Fibroblast of lung (primary cell): Measurements from ENCODE around the gene NSRP1. TPM values are rescaled to one million over a fixed set of nuclear protein-coding genes. Genes with fewer than 3 reads are reported as not detected.

Source experiments
- DNase-seq, 2 donors: peaks; one replicate each; pipeline versions ENCODE4 v3.0.0 to v3.0.0-alpha.2; 2010; ENCODE audit warnings: low read depth in 2 of 2
- H2AFZ ChIP-seq: 2 replicates; pipeline ENCODE4 v1.5.1; 2012; ENCODE audit warnings: low read length, control low read depth, inconsistent platforms
- H3K27ac ChIP-seq: 2 replicates; pipeline ENCODE4 v1.5.1; 2011; ENCODE audit warnings: low read length, control low read depth; ENCODE audit not compliant: insufficient read depth
- H3K27me3 ChIP-seq: 2 replicates; pipeline ENCODE4 v1.5.1; 2011; ENCODE audit warnings: mild to moderate bottlenecking, low read length; ENCODE audit not compliant: control insufficient read depth, insufficient read depth
- H3K36me3 ChIP-seq: 2 replicates; pipeline ENCODE4 v1.5.1; 2011; ENCODE audit warnings: low read length; ENCODE audit not compliant: control insufficient read depth, insufficient read depth
- H3K4me1 ChIP-seq: 2 replicates; pipeline ENCODE4 v1.5.1; 2011; ENCODE audit warnings: low read length; ENCODE audit not compliant: control insufficient read depth, insufficient read depth; ENCODE audit errors: extremely low read depth
- H3K4me2 ChIP-seq: 2 replicates; pipeline ENCODE4 v1.5.1; 2011; ENCODE audit warnings: low read length, control low read depth; ENCODE audit not compliant: insufficient read depth; ENCODE audit errors: extremely low read depth
- H3K4me3 ChIP-seq, 4 experiments: fragments of 200-600 bp in 1 of 4; sonication (generic) in 1 of 4; replicated peaks in 1 of 4; 2 replicates each; pipeline ENCODE4 v1.5.1; 2011 to 2016; ENCODE audit warnings: low read length in 4 of 4, low read depth in 3 of 4, mild to moderate bottlenecking in 3 of 4, control low read depth in 2 of 4, inconsistent platforms in 1 of 4, mixed read lengths in 1 of 4; ENCODE audit not compliant: insufficient read depth in 1 of 4; ENCODE audit errors: control extremely low read depth in 1 of 4
- H3K79me2 ChIP-seq: 2 replicates; pipeline ENCODE4 v1.5.1; 2012; ENCODE audit warnings: mild to moderate bottlenecking, low read length, inconsistent platforms; ENCODE audit not compliant: control insufficient read depth, insufficient read depth
- H3K9ac ChIP-seq: 2 replicates; pipeline ENCODE4 v1.5.1; 2011; ENCODE audit warnings: mild to moderate bottlenecking, low read length, control low read depth; ENCODE audit not compliant: insufficient read depth
- H3K9me3 ChIP-seq: 2 replicates; pipeline ENCODE4 v1.5.1; 2012; ENCODE audit warnings: low read depth, low read length; ENCODE audit not compliant: control insufficient read depth, insufficient read depth
- H4K20me1 ChIP-seq: 2 replicates; pipeline ENCODE4 v1.5.1; 2011; ENCODE audit warnings: low read length; ENCODE audit not compliant: control insufficient read depth, insufficient read depth; ENCODE audit errors: extremely low read depth
- CTCF ChIP-seq, 2 donors: IDR thresholded peaks in 1 of 2; conservative IDR thresholded peaks in 1 of 2; 1 replicate in 1 of 2; 2 replicates in 1 of 2; pipeline ENCODE4 v1.5.1; 2011 to 2012; ENCODE audit warnings: low read length in 2 of 2, control low read depth in 1 of 2, inconsistent platforms in 1 of 2, low read depth in 1 of 2, mild to moderate bottlenecking in 1 of 2
- EZH2 ChIP-seq: IDR thresholded peaks from 2 replicates; pipeline ENCODE4 v1.5.1; 2012; ENCODE audit warnings: low read length, control low read depth, mild to moderate bottlenecking; ENCODE audit errors: missing control alignments
- polyA plus RNA-seq, 2 donors: library from polyadenylated mRNA; depleted of rRNA in 1 of 2; stranded (reverse) in 1 of 2; unstranded in 1 of 2; fragments of >200 nt; gene quantifications; 2 replicates each; pipeline ENCODE4 v1.2.1, GENCODE V29; 2011 to 2012; ENCODE audit warnings: missing spikeins in 1 of 2
- total RNA-seq: library from RNA; depleted of rRNA; stranded (reverse); fragments of >200 nt; gene quantifications from 2 replicates; pipeline ENCODE4 v1.2.1, GENCODE V29; 2014

The NSRP1 gene
- total and polyA plus RNA-seq, 2 donors (not counting 1 experiment from before 2014, with no cell fraction given) = 12.7 to 19.8 TPM

GRCh38 chr17:30222251-30222650 lies 105.6 kb downstream of the NSRP1 start:
- no peak overlapping the region for H3K27ac ChIP-seq
- DNase-seq = no peak
- no peak overlapping the region for H3K4me2 ChIP-seq
- no peak overlapping the region for H3K9ac ChIP-seq
- H3K4me3 ChIP-seq = no peak overlapping the region
- no peak overlapping the region for H2AFZ ChIP-seq
- TF ChIP-seq CTCF (conservative IDR thresholded peaks at IDR 0.05 in 1 of 2, IDR thresholded peaks at IDR 0.05 in 1 of 2; ENCODE audit: low read depth in 1 of 2, low read length in 2 of 2) (no peak), EZH2 (no peak)
- H4K20me1 ChIP-seq = no peaks in the 10 kb centered on the region
- no peaks in the 10 kb centered on the region for H3K4me1 ChIP-seq
- peaks cover 21% of the 10 kb centered on the region for H3K27me3 ChIP-seq
- H3K9me3 ChIP-seq = no peaks in the 10 kb centered on the region
- H3K79me2 ChIP-seq = no peaks in the 10 kb centered on the region
- H3K36me3 ChIP-seq = no peaks in the 10 kb centered on the region

DNA sequence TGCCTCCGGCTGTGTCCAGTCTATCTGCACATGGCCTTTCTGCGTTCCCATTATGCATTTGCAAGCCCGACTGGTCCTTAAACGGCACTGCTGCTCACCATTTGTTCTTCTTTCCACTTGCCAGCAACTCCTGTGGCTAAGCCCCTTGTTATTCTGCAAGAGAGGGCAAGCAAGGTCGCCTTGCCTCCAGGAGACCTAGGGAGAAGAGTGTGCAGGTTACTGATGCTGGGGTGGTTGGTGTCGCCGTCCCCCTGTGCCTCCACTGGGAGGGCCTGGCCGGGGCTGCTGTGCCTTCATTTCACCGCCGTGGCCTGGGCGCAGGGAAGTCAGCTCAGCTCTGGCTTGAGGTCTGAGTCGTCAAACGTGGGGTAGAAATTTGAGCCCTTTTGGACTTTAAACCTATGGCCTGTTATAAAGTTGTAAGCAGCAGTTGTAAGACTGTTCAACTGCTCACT lies 106.1 kb downstream of the NSRP1 start:
- Histone ChIP-seq H2AFZ (no peak overlapping the region), H3K79me2 (no peaks in the 10 kb centered on the region), H3K27ac (no peak overlapping the region), H3K4me3 (no peak overlapping the region), H3K9ac (no peak overlapping the region), H3K4me2 (no peak overlapping the region), H4K20me1 (no peaks in the 10 kb centered on the region), H3K9me3 (no peaks in the 10 kb centered on the region), H3K4me1 (no peaks in the 10 kb centered on the region), H3K27me3 (peaks cover 21% of the 10 kb centered on the region), H3K36me3 (no peaks in the 10 kb centered on the region)
- TF ChIP-seq EZH2 (no peak), CTCF (conservative IDR thresholded peaks at IDR 0.05 in 1 of 2, IDR thresholded peaks at IDR 0.05 in 1 of 2; ENCODE audit: low read depth in 1 of 2, low read length in 2 of 2) (no peak)
- DNase-seq = no peak

DNA sequence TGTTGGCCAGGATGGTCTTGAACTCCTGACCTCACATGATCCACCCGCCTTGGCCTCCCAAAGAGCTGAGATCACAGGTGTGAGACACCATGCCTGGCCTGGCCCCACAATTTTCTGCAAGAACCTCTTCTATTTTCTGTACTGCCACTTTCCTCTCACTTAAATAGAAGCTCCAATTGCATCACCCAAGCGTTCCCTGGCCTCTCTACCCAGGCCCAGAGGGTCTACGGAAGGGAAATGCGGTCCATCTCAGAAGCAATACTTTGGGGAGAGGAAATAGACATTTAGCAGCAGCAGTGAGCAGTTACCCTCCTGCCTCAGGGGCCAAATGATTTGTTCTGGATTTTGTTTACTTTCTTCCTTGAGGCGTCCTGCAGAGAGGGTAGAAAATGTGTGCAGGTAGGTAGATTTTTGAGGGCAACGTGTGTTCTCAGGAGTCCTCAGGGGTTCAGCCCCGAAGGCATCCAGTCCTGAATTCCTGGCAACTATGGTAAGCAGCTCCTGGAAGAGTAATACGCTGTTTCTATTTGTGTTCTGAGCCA lies 107.9 kb downstream of the NSRP1 start:
- peaks cover 24% of the 10 kb centered on the region for H3K27me3 ChIP-seq
- no peak overlapping the region for H3K4me2 ChIP-seq
- no peaks in the 10 kb centered on the region for H3K79me2 ChIP-seq
- H3K27ac ChIP-seq = no peak overlapping the region
- no peak overlapping the region for H3K4me3 ChIP-seq
- no peak overlapping the region for H2AFZ ChIP-seq
- no peak overlapping the region for H3K9ac ChIP-seq
- no peaks in the 10 kb centered on the region for H3K36me3 ChIP-seq
- no peaks in the 10 kb centered on the region for H4K20me1 ChIP-seq
- H3K9me3 ChIP-seq = no peaks in the 10 kb centered on the region
- no peaks in the 10 kb centered on the region for H3K4me1 ChIP-seq
- TF ChIP-seq EZH2 (no peak), CTCF (conservative IDR thresholded peaks at IDR 0.05 in 1 of 2, IDR thresholded peaks at IDR 0.05 in 1 of 2; ENCODE audit: low read depth in 1 of 2, low read length in 2 of 2) (no peak)
- no peak for DNase-seq
